Neural progenitor cell (in vitro differentiated cells): ENCODE data around the gene CA10. TPM values are rescaled to one million over a fixed set of nuclear protein-coding genes. Genes with fewer than 3 reads are reported as not detected.

Experiments
- DNase-seq: peaks from one replicate; pipeline ENCODE4 v3.0.0-alpha.2; 2016; ENCODE audit warnings: low spot score
- H2AFZ ChIP-seq: fragments of 200-600 bp; sonication (generic); replicated peaks from 2 replicates; pipeline ENCODE4 v1.6.1; 2016; ENCODE audit warnings: antibody characterized with exemption
- H3F3A ChIP-seq: fragments of 200-600 bp; sonication (generic); 2 replicates; pipeline ENCODE4 v1.6.1; 2016; ENCODE audit warnings: antibody characterized with exemption, low read depth
- H3K27ac ChIP-seq: fragments of 200-600 bp; sonication (generic); 2 replicates; pipeline ENCODE4 v1.5.1; 2016; ENCODE audit warnings: mild to moderate bottlenecking
- H3K27me3 ChIP-seq: fragments of 200-600 bp; sonication (generic); 2 replicates; pipeline ENCODE4 v1.6.1; 2016; ENCODE audit warnings: mild to moderate bottlenecking, moderate library complexity
- H3K36me3 ChIP-seq: fragments of 200-600 bp; sonication (generic); 2 replicates; pipeline ENCODE4 v1.5.1; 2016
- H3K4me1 ChIP-seq: fragments of 200-600 bp; sonication (generic); 2 replicates; pipeline ENCODE4 v1.6.1; 2016; ENCODE audit warnings: mixed run types
- H3K4me2 ChIP-seq: fragments of 200-600 bp; sonication (generic); 2 replicates; pipeline ENCODE4 v1.6.1; 2016
- H3K4me3 ChIP-seq: fragments of 200-600 bp; sonication (generic); 2 replicates; pipeline ENCODE4 v1.5.1; 2016
- H3K79me2 ChIP-seq: fragments of 200-600 bp; sonication (generic); 2 replicates; pipeline ENCODE4 v1.6.1; 2016; ENCODE audit warnings: low read depth
- H3K9ac ChIP-seq: fragments of 200-600 bp; sonication (generic); 2 replicates; pipeline ENCODE4 v1.6.1; 2016
- H3K9me3 ChIP-seq: fragments of 200-600 bp; sonication (generic); 2 replicates; pipeline ENCODE4 v1.5.1; 2016; ENCODE audit warnings: low read depth
- H4K20me1 ChIP-seq: fragments of 200-600 bp; sonication (generic); 2 replicates; pipeline ENCODE4 v1.6.1; 2016; ENCODE audit warnings: low read depth
- H3K27ac Mint-ChIP-seq: 3 replicates; pipeline ENCODE4 v1.8.0; 2021; ENCODE audit warnings: mixed read lengths
- H3K27me3 Mint-ChIP-seq: 2 replicates; pipeline ENCODE4 v1.8.0; 2022; ENCODE audit warnings: low read depth, mild to moderate bottlenecking, inconsistent platforms, moderate library complexity, mixed read lengths; ENCODE audit not compliant: insufficient read depth
- H3K36me3 Mint-ChIP-seq: 3 replicates; pipeline ENCODE4 v1.8.0; 2021; ENCODE audit warnings: mixed read lengths
- H3K4me1 Mint-ChIP-seq: 3 replicates; pipeline ENCODE4 v1.8.0; 2021; ENCODE audit warnings: mixed read lengths
- H3K4me3 Mint-ChIP-seq: 3 replicates; pipeline ENCODE4 v1.8.0; 2021; ENCODE audit warnings: mild to moderate bottlenecking, moderate library complexity, mixed read lengths
- H3K9me3 Mint-ChIP-seq: 3 replicates; pipeline ENCODE4 v1.8.0; 2020; ENCODE audit warnings: mixed read lengths
- EZH2 ChIP-seq: fragments of 200-600 bp; sonication (generic); IDR thresholded peaks from 2 replicates; pipeline ENCODE4 v1.6.1; 2017; ENCODE audit warnings: antibody characterized with exemption, mild to moderate bottlenecking, moderate library complexity
- EZH2phosphoT487 ChIP-seq: fragments of 200-600 bp; sonication (generic); IDR thresholded peaks from 2 replicates; pipeline ENCODE4 v1.6.1; 2017; ENCODE audit warnings: antibody characterized with exemption
- total RNA-seq: library from RNA; depleted of rRNA; stranded (reverse); fragments of >200 nt; gene quantifications from 2 replicates; pipeline ENCODE4 v1.2.3, GENCODE V29; 2015; ENCODE audit warnings: low replicate concordance
- TF ChIP-seq, protein P1 (sequence below): fragments of 200-600 bp; sonication (generic); IDR thresholded peaks from 2 replicates; pipeline ENCODE4 v1.5.1; 2017; ENCODE audit warnings: antibody characterized with exemption, mild to moderate bottlenecking

Gene CA10
- total RNA-seq, 1 donor from 2014 or later = 0.65 TPM

DNA sequence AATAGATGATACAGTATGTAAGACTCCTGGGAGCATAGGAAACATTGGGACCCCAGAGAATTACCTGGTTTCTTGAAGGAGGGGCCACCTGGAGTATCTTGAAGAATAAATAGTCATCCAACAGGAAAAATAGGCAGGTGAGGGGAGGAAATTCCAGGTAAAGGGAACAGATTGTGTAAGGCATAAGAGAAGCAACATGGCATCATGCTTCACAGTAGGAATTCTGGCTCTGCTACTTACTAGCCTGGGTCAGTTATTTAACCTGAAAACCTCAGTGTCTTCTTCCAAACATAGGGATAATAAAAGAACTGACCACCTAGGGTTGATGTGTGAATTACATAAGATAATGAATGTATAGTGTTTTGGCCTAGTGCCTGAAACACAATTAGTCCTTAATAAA lies 122.1 kb downstream of the CA10 start:
- Mint-ChIP-seq H3K4me3 (no peak overlapping the region), H3K4me1 (peaks cover 20% of the 10 kb centered on the region)
- H3K4me2 ChIP-seq = no peak overlapping the region

DNA sequence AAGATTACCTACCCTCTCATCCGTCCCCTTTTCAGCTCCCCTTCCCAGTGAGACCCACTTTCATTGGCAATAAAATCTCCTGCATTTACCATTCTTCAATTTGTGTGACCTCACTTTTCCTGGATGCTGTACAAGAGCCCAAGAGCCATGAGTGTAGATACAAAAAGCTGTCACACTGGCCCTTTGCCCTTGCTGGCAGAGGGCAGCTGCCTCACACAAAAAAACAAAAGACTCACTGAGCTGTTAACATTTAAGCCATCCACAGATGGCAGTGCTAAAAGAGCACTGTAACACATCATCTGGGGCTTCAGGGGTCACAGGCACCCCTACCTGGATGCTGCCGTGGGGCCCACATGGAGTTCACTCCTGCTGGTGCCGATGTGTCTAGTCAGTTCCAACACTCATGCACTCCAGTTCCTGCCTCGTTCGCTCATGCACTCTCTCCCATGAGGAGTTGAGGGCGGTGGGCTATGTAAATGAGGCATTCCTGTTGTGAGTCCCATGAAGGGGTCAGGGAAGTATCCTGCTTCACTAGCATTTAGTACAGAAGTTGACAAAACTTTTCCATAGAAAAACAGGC lies 123.1 kb downstream of the CA10 start:
- Histone ChIP-seq H3K4me2 (peak overlapping the region; percentile 59), H3K4me3 (no peak overlapping the region), H3F3A (peaks cover 10% of the 10 kb centered on the region), H3K36me3 (no peaks in the 10 kb centered on the region), H3K27me3 (no peaks in the 10 kb centered on the region), H4K20me1 (no peaks in the 10 kb centered on the region), H3K4me1 (peaks cover 18% of the 10 kb centered on the region), H2AFZ (no peak overlapping the region), H3K79me2 (no peaks in the 10 kb centered on the region), H3K9me3 (no peaks in the 10 kb centered on the region), H3K9ac (no peak overlapping the region), H3K27ac (peak overlapping the region; percentile 74)
- Mint-ChIP-seq H3K4me1 (peaks cover 20% of the 10 kb centered on the region), H3K4me3 (no peak overlapping the region), H3K36me3 (no peaks in the 10 kb centered on the region), H3K27me3 (no peaks in the 10 kb centered on the region), H3K9me3 (no peaks in the 10 kb centered on the region), H3K27ac (peak overlapping the region; percentile 67)
- TF ChIP-seq, protein P1, sequence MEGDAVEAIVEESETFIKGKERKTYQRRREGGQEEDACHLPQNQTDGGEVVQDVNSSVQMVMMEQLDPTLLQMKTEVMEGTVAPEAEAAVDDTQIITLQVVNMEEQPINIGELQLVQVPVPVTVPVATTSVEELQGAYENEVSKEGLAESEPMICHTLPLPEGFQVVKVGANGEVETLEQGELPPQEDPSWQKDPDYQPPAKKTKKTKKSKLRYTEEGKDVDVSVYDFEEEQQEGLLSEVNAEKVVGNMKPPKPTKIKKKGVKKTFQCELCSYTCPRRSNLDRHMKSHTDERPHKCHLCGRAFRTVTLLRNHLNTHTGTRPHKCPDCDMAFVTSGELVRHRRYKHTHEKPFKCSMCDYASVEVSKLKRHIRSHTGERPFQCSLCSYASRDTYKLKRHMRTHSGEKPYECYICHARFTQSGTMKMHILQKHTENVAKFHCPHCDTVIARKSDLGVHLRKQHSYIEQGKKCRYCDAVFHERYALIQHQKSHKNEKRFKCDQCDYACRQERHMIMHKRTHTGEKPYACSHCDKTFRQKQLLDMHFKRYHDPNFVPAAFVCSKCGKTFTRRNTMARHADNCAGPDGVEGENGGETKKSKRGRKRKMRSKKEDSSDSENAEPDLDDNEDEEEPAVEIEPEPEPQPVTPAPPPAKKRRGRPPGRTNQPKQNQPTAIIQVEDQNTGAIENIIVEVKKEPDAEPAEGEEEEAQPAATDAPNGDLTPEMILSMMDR = no peak
- TF ChIP-seq EZH2 = no peak
- no peak for TF ChIP-seq EZH2phosphoT487
- peak; percentile 55 for DNase-seq

More for the DNA sequence above, 122.1 kb downstream of the CA10 start:
- H3K27me3 ChIP-seq = no peaks in the 10 kb centered on the region
- TF ChIP-seq EZH2phosphoT487 (no peak), EZH2 (no peak)
- TF ChIP-seq, protein P1 = no peak
- Mint-ChIP-seq H3K27ac (no peak overlapping the region), H3K36me3 (no peaks in the 10 kb centered on the region), H3K27me3 (no peaks in the 10 kb centered on the region), H3K9me3 (no peaks in the 10 kb centered on the region)
- H3F3A ChIP-seq = peaks cover 10% of the 10 kb centered on the region
- H3K36me3 ChIP-seq = no peaks in the 10 kb centered on the region
- H3K79me2 ChIP-seq = no peaks in the 10 kb centered on the region
- H3K9ac ChIP-seq = no peak overlapping the region
- H3K27ac ChIP-seq = no peak overlapping the region
- H3K4me1 ChIP-seq = peaks cover 18% of the 10 kb centered on the region
- no peak for DNase-seq
- H4K20me1 ChIP-seq = no peaks in the 10 kb centered on the region
- no peaks in the 10 kb centered on the region for H3K9me3 ChIP-seq
- no peak overlapping the region for H3K4me3 ChIP-seq
- H2AFZ ChIP-seq = no peak overlapping the region

DNA sequence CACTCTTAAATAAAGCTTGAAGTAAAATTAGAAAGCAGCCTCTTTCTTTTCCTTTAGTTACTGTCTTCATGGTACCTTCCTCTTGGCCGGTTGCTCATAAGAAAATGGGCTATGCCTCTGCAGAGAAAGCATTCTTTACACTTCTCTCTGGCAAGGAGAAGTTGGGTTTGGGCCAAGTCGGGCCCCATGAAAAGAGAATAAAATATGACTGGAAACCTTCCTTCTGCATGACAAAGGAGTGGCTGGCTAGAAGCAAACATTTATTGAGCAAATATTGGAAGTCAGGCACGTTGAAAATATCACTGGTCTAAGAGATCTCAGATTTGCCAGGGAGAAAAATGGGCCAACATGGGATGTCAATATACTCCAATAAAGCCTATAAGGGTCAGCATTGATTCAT lies 126.1 kb downstream of the CA10 start:
- no peak overlapping the region for H3K27ac Mint-ChIP-seq
- no peaks in the 10 kb centered on the region for H3K9me3 Mint-ChIP-seq

More for the DNA sequence above, 126.1 kb downstream of the CA10 start:
- Histone ChIP-seq H3K9ac (no peak overlapping the region), H2AFZ (no peak overlapping the region), H3K27ac (no peak overlapping the region), H3K4me2 (no peak overlapping the region), H4K20me1 (no peaks in the 10 kb centered on the region), H3K9me3 (no peaks in the 10 kb centered on the region), H3K79me2 (no peaks in the 10 kb centered on the region), H3F3A (peaks cover 10% of the 10 kb centered on the region), H3K36me3 (no peaks in the 10 kb centered on the region), H3K4me1 (peaks cover 18% of the 10 kb centered on the region), H3K27me3 (no peaks in the 10 kb centered on the region), H3K4me3 (no peak overlapping the region)
- peaks cover 25% of the 10 kb centered on the region for H3K4me1 Mint-ChIP-seq
- TF ChIP-seq, protein P1 = no peak
- TF ChIP-seq EZH2 (no peak), EZH2phosphoT487 (no peak)
- H3K27me3 Mint-ChIP-seq = no peaks in the 10 kb centered on the region
- no peak overlapping the region for H3K4me3 Mint-ChIP-seq
- H3K36me3 Mint-ChIP-seq = no peaks in the 10 kb centered on the region
- no peak for DNase-seq
